K562 (cell line): ENCODE results near the gene MECP2. TPM values are rescaled to one million over a fixed set of nuclear protein-coding genes. Genes with fewer than 3 reads are reported as not detected.

Source experiments
- ATAC-seq: fragments of 200-7000 bp; cut with Tn5 transposase; 3 replicates; pipeline ENCODE4 v1.9.1; 2020; ENCODE audit warnings: moderate library complexity
- BruUV-seq: library from RNA; stranded (reverse); fragments of 400-500 nt; replicated peaks from 2 replicates; lab custom pipeline; 2021; lab: Mats Ljungman, UMichigan
- CTCF ChIA-PET: fragments of 300-600 bp; formaldehyde crosslinking; extraction: SDS; loops from one replicate; lab custom pipeline; 2021; ENCODE audit warnings: low intra/inter-chr PET ratio; lab: Yijun Ruan, JAX
- POLR2A ChIA-PET: fragments of 300-600, 350-650 bp; sonication (Branson Sonifier 250); formaldehyde crosslinking; extraction: SDS; loops from one replicate; lab custom pipeline; 2021; ENCODE audit warnings: antibody characterized with exemption, inconsistent platforms; lab: Yijun Ruan, JAX
- DNase-seq, 4 experiments: peaks; one replicate each; pipeline versions ENCODE4 v3.0.0 to v3.0.0-alpha.2; 2011 to 2018; ENCODE audit warnings: low spot score in 3 of 4, mixed read lengths in 3 of 4; ENCODE audit errors: extremely low read depth in 1 of 4
- FAIRE-seq: peaks from 2 replicates; lab custom pipeline; 2011; peaks lifted over from hg19 to GRCh38; lab: Jason Lieb, UNC
- H2AFZ ChIP-seq: 2 replicates; pipeline ENCODE4 v1.6.0; 2011; ENCODE audit warnings: low read depth, low read length, control low read depth, inconsistent platforms
- H3K27ac ChIP-seq: fragments of 200-600 bp; 3 replicates; pipeline ENCODE4 v1.8.0; 2011; ENCODE audit warnings: low read depth, mild to moderate bottlenecking, control low read depth, inconsistent platforms, low read length, moderate library complexity, mixed read lengths; ENCODE audit errors: extremely low read depth
- H3K27me3 ChIP-seq, 2 experiments: fragments of 300-600 bp in 1 of 2; 2 replicates in 1 of 2; 3 replicates in 1 of 2; pipeline versions ENCODE4 v1.6.0 to v1.8.0; 2011; ENCODE audit warnings: inconsistent platforms in 2 of 2, low read length in 2 of 2, mild to moderate bottlenecking in 1 of 2, mixed read lengths in 1 of 2, moderate library complexity in 1 of 2; ENCODE audit not compliant: control insufficient read depth in 2 of 2, insufficient read depth in 2 of 2
- H3K36me3 ChIP-seq: fragments of 300-600 bp; 3 replicates; pipeline ENCODE4 v1.8.0; 2011; ENCODE audit warnings: mild to moderate bottlenecking, low read length, inconsistent platforms; ENCODE audit not compliant: control insufficient read depth, insufficient read depth
- H3K4me1 ChIP-seq, 2 experiments: fragments of 200-600 bp in 1 of 2; replicated peaks in 1 of 2; 2 replicates in 1 of 2; 3 replicates in 1 of 2; pipeline versions ENCODE4 v1.5.1 to v1.8.0; 2011; ENCODE audit warnings: inconsistent platforms in 2 of 2, low read length in 2 of 2, mild to moderate bottlenecking in 1 of 2, mixed read lengths in 1 of 2, moderate library complexity in 1 of 2; ENCODE audit not compliant: control insufficient read depth in 2 of 2, insufficient read depth in 2 of 2
- H3K4me2 ChIP-seq: 2 replicates; pipeline ENCODE4 v1.6.1; 2011; ENCODE audit warnings: low read length, control low read depth, inconsistent platforms, mixed read lengths; ENCODE audit not compliant: insufficient read depth
- H3K4me3 ChIP-seq: fragments of 200-600 bp; sonication (generic), shearing (Covaris generic); 2 replicates; pipeline ENCODE4 v1.5.1; 2016; ENCODE audit warnings: control low read depth, inconsistent platforms
- H3K79me2 ChIP-seq: fragments of 200-600 bp; 3 replicates; pipeline ENCODE4 v1.8.0; 2011; ENCODE audit warnings: low read length, inconsistent platforms; ENCODE audit not compliant: control insufficient read depth, insufficient read depth
- H3K9ac ChIP-seq, 2 experiments: 2 replicates each; pipeline versions ENCODE4 v1.6.0 to v1.6.1; 2011; ENCODE audit warnings: low read depth in 2 of 2, low read length in 2 of 2, control low read depth in 1 of 2, inconsistent platforms in 1 of 2, mild to moderate bottlenecking in 1 of 2, mixed read lengths in 1 of 2; ENCODE audit not compliant: insufficient read depth in 1 of 2
- H3K9me1 ChIP-seq: one replicate; pipeline ENCODE4 v1.6.0; 2011; ENCODE audit warnings: inconsistent platforms, mild to moderate bottlenecking, low read length, moderate library complexity; ENCODE audit not compliant: control insufficient read depth, insufficient read depth
- H3K9me3 ChIP-seq: replicated peaks from 2 replicates; pipeline ENCODE4 v1.5.1; 2011; ENCODE audit warnings: low read depth, low read length, inconsistent platforms; ENCODE audit not compliant: control insufficient read depth, insufficient read depth
- H4K20me1 ChIP-seq: replicated peaks from 2 replicates; pipeline ENCODE4 v1.6.1; 2011; ENCODE audit warnings: low read length, inconsistent platforms, mixed read lengths; ENCODE audit not compliant: control insufficient read depth, insufficient read depth
- KLF16 ChIP-seq: IDR thresholded peaks from 2 replicates; pipeline ENCODE4 v1.6.1; 2016; ENCODE audit warnings: antibody characterized with exemption
- ZFP30 ChIP-seq: fragments of 250-450 bp; sonication (Bioruptor Pico); IDR thresholded peaks from 2 replicates; pipeline ENCODE4 v1.8.0; 2022; ENCODE audit warnings: moderate library complexity, mild to moderate bottlenecking, inconsistent platforms, borderline replicate concordance
- ZNF589 ChIP-seq: fragments of 200-800 bp; sonication (Bioruptor generic); IDR thresholded peaks from 2 replicates; pipeline ENCODE4 v1.6.1; 2016; ENCODE audit warnings: low read depth, missing genetic modification characterization, missing compliant biosample characterization
- WGBS: fragments of 100-300 bp; shearing (Covaris generic); methylation state at CpG from one replicate; pipeline ENCODE4 v1.1.6; 2016; ENCODE audit warnings: low coverage, mixed read lengths; ENCODE audit not compliant: insufficient coverage; ENCODE audit errors: missing lambda C conversion rate; 5-methylcytosine and 5-hydroxymethylcytosine counted together
- in situ Hi-C: fragments of 300-500 bp; cut with MboI; formaldehyde crosslinking; loops from 4 replicates; pipeline ENCODE4 v1.15.0; 2018; ENCODE audit warnings: inconsistent platforms, mixed read lengths
- intact Hi-C: fragments of 100-400 bp; cut with micrococcal nuclease; formaldehyde crosslinking; loops from 2 replicates; pipeline ENCODE4 v1.14.2; 2022
- polyA plus RNA-seq, 8 experiments: library from polyadenylated mRNA; depleted of rRNA in 4 of 8; stranded (reverse) in 5 of 8; unstranded in 3 of 8; fragments of >200 nt; fragmentation: Nextera tagmentation in 2 of 8; fragmentation: Illumina TruSeq in 1 of 8; extraction: Ambion mirVana in 2 of 8; extraction: Trizol in 1 of 8; gene quantifications; 2 replicates each; pipeline versions ENCODE4 v1.2.1 to v1.2.3, GENCODE V29; 2011 to 2014; ENCODE audit warnings: inconsistent platforms in 1 of 8, missing spikeins in 1 of 8
- total RNA-seq, 7 experiments: library from RNA; depleted of rRNA in 6 of 7; stranded (reverse); fragments of >200 nt in 6 of 7; fragmentation: Illumina TruSeq in 2 of 7; extraction: Trizol in 2 of 7; gene quantifications; 2 replicates each; pipeline versions ENCODE4 v1.2.1 to v1.2.3, GENCODE V29; 2011 to 2021; ENCODE audit warnings: low replicate concordance in 1 of 7
- TF ChIP-seq, protein P1 (sequence below): sonication (generic); formaldehyde crosslinking; IDR thresholded peaks from 2 replicates; pipeline ENCODE4 v1.8.1; 2023; ENCODE audit warnings: mild to moderate bottlenecking, missing genetic modification reagents

Gene MECP2
- total and polyA plus RNA-seq, 9 of the 15 experiments (the other 6 are each of a cell fraction or from before 2014, with no cell fraction given): 2.1 to 50.9 (median 30.5) TPM

DNA sequence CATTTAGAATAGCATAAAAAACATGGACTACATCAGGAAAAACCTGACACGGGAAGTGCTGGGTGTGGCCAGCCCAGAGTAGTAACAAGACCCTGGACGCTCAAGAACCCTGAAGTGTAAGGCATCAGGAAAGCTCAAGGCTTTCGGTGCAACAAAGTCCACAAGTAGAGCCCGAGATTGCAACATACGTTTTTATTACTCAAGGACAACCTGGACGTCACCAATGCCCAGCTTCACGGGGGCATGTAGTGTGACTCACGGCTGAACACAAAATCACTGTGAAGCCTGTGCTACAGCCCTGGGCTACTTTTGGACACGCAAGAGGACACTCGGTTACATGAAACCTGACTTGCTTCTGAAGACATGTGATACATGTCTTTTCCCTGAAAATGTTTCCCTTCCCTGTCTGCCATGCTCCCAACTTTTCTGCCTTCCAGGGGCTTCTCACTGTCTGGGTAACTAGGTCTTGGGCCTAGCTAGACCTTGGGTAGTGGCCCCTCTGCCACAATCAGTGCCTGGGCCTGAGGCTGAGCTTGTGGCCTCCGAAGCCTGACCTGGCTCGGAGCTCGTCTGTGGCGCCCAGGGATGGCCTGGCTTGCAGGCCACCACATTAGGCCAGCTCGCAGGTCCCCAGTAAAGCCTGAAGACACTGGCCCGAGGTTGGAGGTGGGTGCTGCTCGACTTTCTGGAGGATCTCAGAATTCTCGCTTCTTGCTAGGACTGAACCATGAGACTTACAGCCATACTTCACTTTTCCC lies 87.0 kb downstream of the MECP2 start:
- peaks cover 76% of the 10 kb centered on the region; the same call in 2 of the 3 replicates for H3K36me3 ChIP-seq
- 92% methylated on average over 18 of the region's 18 CpGs for whole genome bisulfite sequencing
- CTCF ChIA-PET: no interaction called here
- in situ Hi-C loops (no loop called here), intact Hi-C loops (no loop called here)
- H3K4me1 ChIP-seq: peaks cover 0 to 42% of the 10 kb centered on the region in 2 experiments; a peak in 2 of 5 replicates
- DNase-seq (no peak), FAIRE-seq (no peak), ATAC-seq (no peak)
- peaks cover 5% of the 10 kb centered on the region; the same call in 2 of the 3 replicates for H3K79me2 ChIP-seq
- H3K9me1 ChIP-seq: no peaks in the 10 kb centered on the region
- H3K4me2 ChIP-seq: no peak overlapping the region
- H3K27me3 ChIP-seq: no peaks in the 10 kb centered on the region
- TF ChIP-seq ZNF589 (no peak), ZFP30 (CRISPR knock-in tag) (no peak), KLF16 (no peak)
- TF ChIP-seq, protein P1, sequence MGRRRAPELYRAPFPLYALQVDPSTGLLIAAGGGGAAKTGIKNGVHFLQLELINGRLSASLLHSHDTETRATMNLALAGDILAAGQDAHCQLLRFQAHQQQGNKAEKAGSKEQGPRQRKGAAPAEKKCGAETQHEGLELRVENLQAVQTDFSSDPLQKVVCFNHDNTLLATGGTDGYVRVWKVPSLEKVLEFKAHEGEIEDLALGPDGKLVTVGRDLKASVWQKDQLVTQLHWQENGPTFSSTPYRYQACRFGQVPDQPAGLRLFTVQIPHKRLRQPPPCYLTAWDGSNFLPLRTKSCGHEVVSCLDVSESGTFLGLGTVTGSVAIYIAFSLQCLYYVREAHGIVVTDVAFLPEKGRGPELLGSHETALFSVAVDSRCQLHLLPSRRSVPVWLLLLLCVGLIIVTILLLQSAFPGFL (CRISPR knock-in tag): no peak
- TF ChIP-seq, all 486 proteins: peak for 0
- Histone ChIP-seq H4K20me1 (no peaks in the 10 kb centered on the region; the same call in 1 of the 2 replicates), H3K27ac (no peak overlapping the region), H3K4me3 (no peak overlapping the region), H2AFZ (no peak overlapping the region), H3K9ac (peak overlapping the region in 1 of 2 experiments; percentile 71; a peak in 1 of 4 replicates), H3K9me3 (no peaks in the 10 kb centered on the region)
- TSS peak; percentile 71 for BruUV-seq
- POLR2A ChIA-PET: interaction anchor here (0.7 to 2.0 kb wide), 4 partner anchors 8 to 18 kb away, joined by 3 to 11 read pairs (median 7); partner anchors contain the start of gene IRAK1
